ENCODE results near the gene DDB1. TPM values are rescaled to one million over a fixed set of nuclear protein-coding genes. Genes with fewer than 3 reads are reported as not detected.

The DDB1 gene
- total RNA-seq, 1 experiment from 2014 or later, result 297 TPM

- H3K14ac ChIP-seq (ENCODE audit: insufficient read depth, low read length), result no peak overlapping the region
- no peak overlapping the region for H3T11ph ChIP-seq (ENCODE audit: low read length)
- Mint-ChIP-seq H3K27me3 (ENCODE audit: low read depth) (no peaks in the 10 kb centered on the region), H3K9me3 (peaks cover 33 to 38% of the 10 kb centered on the region in 2 experiments), H3K4me1 (no peaks in the 10 kb centered on the region), H3K27ac (no peak overlapping the region; a peak in 1 of 7 replicates), H3K4me3 (no peak overlapping the region), H3K36me3 (ENCODE audit: insufficient read depth in 1 of 3, low read depth in 3 of 3) (peaks cover 72 to 92% (median 91%) of the 10 kb centered on the region in 3 experiments)
- WGBS (ENCODE audit: extremely low coverage, insufficient read length, low lambda C conversion rate), result no CpG with 5 or more reads among the region's 8 CpGs
- no peak overlapping the region for H2BK20ac ChIP-seq (ENCODE audit: low read depth, low read length, poor library complexity, severe bottlenecking)
- H2AK5ac ChIP-seq (ENCODE audit: insufficient read length, low read length), result no peak overlapping the region
- no peak overlapping the region for H3K27ac ChIP-seq (ENCODE audit: insufficient read length, low read depth, low read length)
- H3K23me2 ChIP-seq (ENCODE audit: insufficient read length, low read depth, low read length, poor library complexity, severe bottlenecking), result no peaks in the 10 kb centered on the region
- no peak overlapping the region for H3K4ac ChIP-seq (ENCODE audit: low read depth, low read length)
- no peak for DNase-seq
- no peak overlapping the region for H4K8ac ChIP-seq (replicated peaks; ENCODE audit: insufficient read length, low read depth, low read length)
- H2BK12ac ChIP-seq (ENCODE audit: insufficient read length, low read depth, low read length), result no peak overlapping the region
- no peak overlapping the region for H3K9ac ChIP-seq (ENCODE audit: extremely low read depth, insufficient read length, low read length)
- no peak overlapping the region for H2AFZ ChIP-seq (ENCODE audit: low read length)
- no peak overlapping the region for H3K4me2 ChIP-seq (ENCODE audit: insufficient read depth, insufficient read length, low read length)
- no peak overlapping the region for H3K23ac ChIP-seq (ENCODE audit: insufficient read length, low read depth, low read length)
- H2BK5ac ChIP-seq (ENCODE audit: insufficient read length, low read length), result no peak overlapping the region
- no peaks in the 10 kb centered on the region for H3K4me1 ChIP-seq (ENCODE audit: insufficient read depth, low read length)
- H3K18ac ChIP-seq (ENCODE audit: insufficient read length, low read depth, low read length), result no peak overlapping the region
- no peaks in the 10 kb centered on the region for H3K79me2 ChIP-seq (ENCODE audit: insufficient read depth, low read length)
- peaks cover 15% of the 10 kb centered on the region for H3K9me3 ChIP-seq (ENCODE audit: control insufficient read depth, low read depth, low read length)
- no peak overlapping the region for H3K56ac ChIP-seq (ENCODE audit: insufficient read length, low read depth, low read length)
- H2BK120ac ChIP-seq (ENCODE audit: low read depth, low read length, poor library complexity, severe bottlenecking), result no peak overlapping the region
- H4K20me1 ChIP-seq (ENCODE audit: control insufficient read depth, insufficient read depth, insufficient read length), result no peaks in the 10 kb centered on the region
- no peak overlapping the region for H4K5ac ChIP-seq (ENCODE audit: insufficient read length, low read depth, low read length)
- H3K27me3 ChIP-seq (ENCODE audit: insufficient read depth, low read length), result no peaks in the 10 kb centered on the region
- no peak overlapping the region for H2BK15ac ChIP-seq (ENCODE audit: low read depth, low read length)
- no peak for TF ChIP-seq CTCF (conservative IDR thresholded peaks at IDR 0.05)
- H4K91ac ChIP-seq (ENCODE audit: insufficient read length, low read depth, low read length), result no peak overlapping the region
- no peaks in the 10 kb centered on the region for H3K79me1 ChIP-seq (ENCODE audit: insufficient read depth, low read depth, low read length, poor library complexity, severe bottlenecking)
These were observed 37.6 kb upstream of the DDB1 start for GRCh38 chr11:61370349-61371005.
